Calu3 (cell line): Measurements from ENCODE around the gene ATP6V1G1. TPM values are rescaled to one million over a fixed set of nuclear protein-coding genes. Genes with fewer than 3 reads are reported as not detected.
"Not testable (repeated sequence)": the region's sequence is repeated elsewhere in the genome, so short reads cannot be mapped to it uniquely, and the experiment has no call there.

Source experiments
- BruUV-seq: library from RNA; stranded (reverse); fragments of 400-500 nt; replicated peaks from 2 replicates; lab custom pipeline; 2021; lab: Mats Ljungman, UMichigan
- CTCF ChIA-PET: fragments of 300-600 bp; sonication (Branson Sonifier 250); formaldehyde crosslinking; loops from one replicate; lab custom pipeline; 2022; ENCODE audit warnings: antibody characterized with exemption; lab: Charles Lee
- DNase-seq: peaks from one replicate; pipeline ENCODE4 v3.0.0; 2022
- H3K27ac Mint-ChIP-seq: one replicate; pipeline ENCODE4 v1.8.0; 2022; ENCODE audit warnings: mixed read lengths; ENCODE audit not compliant: unreplicated experiment
- H3K27me3 Mint-ChIP-seq: one replicate; pipeline ENCODE4 v1.8.0; 2022; ENCODE audit warnings: mixed read lengths; ENCODE audit not compliant: unreplicated experiment
- H3K36me3 Mint-ChIP-seq: one replicate; pipeline ENCODE4 v1.8.0; 2022; ENCODE audit warnings: mild to moderate bottlenecking, moderate library complexity, mixed read lengths; ENCODE audit not compliant: insufficient read depth, unreplicated experiment
- H3K4me1 Mint-ChIP-seq: one replicate; pipeline ENCODE4 v1.8.0; 2022; ENCODE audit warnings: mild to moderate bottlenecking, low read depth, mixed read lengths; ENCODE audit not compliant: unreplicated experiment
- H3K4me3 Mint-ChIP-seq: one replicate; pipeline ENCODE4 v1.8.0; 2022; ENCODE audit warnings: mild to moderate bottlenecking, low read depth, moderate library complexity, mixed read lengths; ENCODE audit not compliant: unreplicated experiment
- H3K9me3 Mint-ChIP-seq: one replicate; pipeline ENCODE4 v1.8.0; 2022; ENCODE audit warnings: low read depth, mixed read lengths; ENCODE audit not compliant: unreplicated experiment
- CTCF ChIP-seq: fragments of 200-600 bp; IDR thresholded peaks from one replicate; pipeline ENCODE4 v1.8.0; 2022; ENCODE audit warnings: antibody characterized with exemption; ENCODE audit not compliant: unreplicated experiment
- intact Hi-C: fragments of 100-400 bp; cut with micrococcal nuclease; formaldehyde crosslinking; loops from one replicate; pipeline ENCODE4 v1.10.0; 2022; ENCODE audit not compliant: unreplicated experiment
- total RNA-seq: library from RNA; stranded (reverse); gene quantifications from 2 replicates; pipeline ENCODE4 v1.2.3, GENCODE V29; 2022

ATP6V1G1 gene
- total RNA-seq, 1 experiment from 2014 or later, result 50.1 TPM

GRCh38 chr9:114594136-114594535, 6.6 kb downstream of the ATP6V1G1 start:
- no TSS peak for BruUV-seq
- Mint-ChIP-seq H3K27ac (no peak overlapping the region), H3K4me1 (peaks cover 11% of the 10 kb centered on the region), H3K27me3 (no peaks in the 10 kb centered on the region), H3K9me3 (no peaks in the 10 kb centered on the region), H3K36me3 (peaks cover 43% of the 10 kb centered on the region), H3K4me3 (no peak overlapping the region)
- TF ChIP-seq CTCF, result no peak
- CTCF ChIA-PET, result no interaction called here
- DNase-seq, result no peak
- intact Hi-C loops, result no loop called here

- BruUV-seq, H3K4me3 Mint-ChIP-seq, H3K9me3 Mint-ChIP-seq, DNase-seq, H3K4me1 Mint-ChIP-seq, H3K27ac Mint-ChIP-seq, CTCF ChIA-PET, H3K27me3 Mint-ChIP-seq, intact Hi-C loops: not testable (repeated sequence)
- H3K36me3 Mint-ChIP-seq, result peaks cover 24% of the 10 kb centered on the region
Measured at GRCh38 chr9:114600502-114601248, 13.1 kb downstream of the ATP6V1G1 start.

- BruUV-seq, H3K4me1 Mint-ChIP-seq, CTCF ChIA-PET, H3K27ac Mint-ChIP-seq, DNase-seq, intact Hi-C loops, H3K9me3 Mint-ChIP-seq, H3K27me3 Mint-ChIP-seq, H3K4me3 Mint-ChIP-seq: not testable (repeated sequence)
- H3K36me3 Mint-ChIP-seq, result peaks cover 24% of the 10 kb centered on the region
Measured at GRCh38 chr9:114601787-114602186, 14.2 kb downstream of the ATP6V1G1 start.

DNA sequence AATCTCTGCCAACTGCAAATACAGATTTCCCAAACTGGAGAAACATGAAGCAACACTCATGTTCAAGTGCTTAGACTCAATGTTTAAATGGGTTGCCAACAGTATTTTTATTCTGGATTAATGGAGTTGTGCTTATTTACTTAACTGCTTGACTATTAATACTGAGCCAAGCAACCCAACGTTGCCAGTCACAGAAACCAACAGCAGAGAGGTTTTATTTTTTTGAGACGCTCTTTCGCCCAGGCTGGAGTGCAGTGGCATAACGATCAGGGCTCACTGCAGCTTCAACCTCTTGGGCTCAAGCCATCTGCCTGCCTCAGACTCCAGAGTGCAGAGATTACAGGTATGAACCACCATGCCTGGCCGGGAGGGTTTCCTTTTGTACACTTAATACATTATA, 15.1 kb downstream of the ATP6V1G1 start:
- Mint-ChIP-seq H3K9me3 (peaks cover 3% of the 10 kb centered on the region), H3K27ac (no peak overlapping the region), H3K4me1 (no peaks in the 10 kb centered on the region), H3K36me3 (peaks cover 24% of the 10 kb centered on the region), H3K4me3 (no peak overlapping the region), H3K27me3 (no peaks in the 10 kb centered on the region)
- BruUV-seq, result no TSS peak
- no peak for DNase-seq
- CTCF ChIA-PET, result no interaction called here
- intact Hi-C loops, result no loop called here
- no peak for TF ChIP-seq CTCF

- Mint-ChIP-seq H3K4me3 (no peak overlapping the region), H3K9me3 (peaks cover 3% of the 10 kb centered on the region), H3K27ac (no peak overlapping the region), H3K36me3 (peaks cover 24% of the 10 kb centered on the region), H3K27me3 (no peaks in the 10 kb centered on the region), H3K4me1 (no peaks in the 10 kb centered on the region)
- TF ChIP-seq CTCF, result no peak
- no TSS peak for BruUV-seq
- CTCF ChIA-PET, result no interaction called here
- DNase-seq, result no peak
- intact Hi-C loops, result no loop called here
Measured at GRCh38 chr9:114603248-114603647, 15.7 kb downstream of the ATP6V1G1 start.
